Caco-2 (cell line): Measurements from ENCODE around the gene MAPK1IP1L. TPM values are rescaled to one million over a fixed set of nuclear protein-coding genes. Genes with fewer than 3 reads are reported as not detected.

ENCODE experiments used
- BruUV-seq: library from RNA; stranded (reverse); fragments of 400-500 nt; replicated peaks from 2 replicates; lab custom pipeline; 2021; lab: Mats Ljungman, UMichigan
- CTCF ChIA-PET: fragments of 300-600 bp; sonication (Branson Sonifier 250); formaldehyde crosslinking; loops from one replicate; lab custom pipeline; 2022; ENCODE audit warnings: antibody characterized with exemption; lab: Charles Lee
- POLR2A ChIA-PET: fragments of 300-600 bp; sonication (Branson Sonifier 250); formaldehyde crosslinking; loops from one replicate; lab custom pipeline; 2022; ENCODE audit warnings: antibody characterized with exemption; lab: Charles Lee
- DNase-seq, 2 experiments: peaks; one replicate each; pipeline versions ENCODE4 v3.0.0 to v3.0.0-alpha.2; 2020 to 2022
- H3K27me3 ChIP-seq: replicated peaks from 2 replicates; pipeline ENCODE4 v1.6.0; 2011; ENCODE audit warnings: low read length; ENCODE audit not compliant: control insufficient read depth, insufficient read depth
- H3K36me3 ChIP-seq: 2 replicates; pipeline ENCODE4 v1.5.1; 2011; ENCODE audit warnings: low read length; ENCODE audit not compliant: control insufficient read depth, insufficient read depth
- H3K4me1 ChIP-seq: fragments of 250-450 bp; sonication (Bioruptor Pico); 2 replicates; pipeline ENCODE4 v1.5.1; 2020; ENCODE audit warnings: mild to moderate bottlenecking
- H3K4me3 ChIP-seq: 2 replicates; pipeline ENCODE4 v1.5.1; 2011; ENCODE audit warnings: low read depth, mild to moderate bottlenecking, control low read depth, low read length
- H3K9me3 ChIP-seq: fragments of 250-450 bp; sonication (Bioruptor Pico); 2 replicates; pipeline ENCODE4 v1.5.1; 2020; ENCODE audit warnings: mild to moderate bottlenecking, moderate library complexity
- H3K27ac Mint-ChIP-seq: one replicate; pipeline ENCODE4 v1.8.0; 2022; ENCODE audit warnings: mixed read lengths; ENCODE audit not compliant: unreplicated experiment
- H3K27me3 Mint-ChIP-seq: one replicate; pipeline ENCODE4 v1.8.0; 2022; ENCODE audit warnings: mixed read lengths; ENCODE audit not compliant: insufficient read depth, unreplicated experiment
- H3K36me3 Mint-ChIP-seq: one replicate; pipeline ENCODE4 v1.8.0; 2022; ENCODE audit warnings: mild to moderate bottlenecking, mixed read lengths; ENCODE audit not compliant: insufficient read depth, unreplicated experiment
- H3K4me1 Mint-ChIP-seq: one replicate; pipeline ENCODE4 v1.8.0; 2022; ENCODE audit warnings: low read depth, mixed read lengths; ENCODE audit not compliant: unreplicated experiment
- H3K4me3 Mint-ChIP-seq: one replicate; pipeline ENCODE4 v1.8.0; 2022; ENCODE audit warnings: mild to moderate bottlenecking, moderate library complexity, mixed read lengths; ENCODE audit not compliant: unreplicated experiment
- H3K9me3 Mint-ChIP-seq: one replicate; pipeline ENCODE4 v1.8.0; 2022; ENCODE audit warnings: mixed read lengths; ENCODE audit not compliant: unreplicated experiment
- CTCF ChIP-seq, 2 experiments: fragments of 200-600 bp in 1 of 2; IDR thresholded peaks; 1 replicate in 1 of 2; 2 replicates in 1 of 2; pipeline versions ENCODE4 v1.5.1 to v1.8.0; 2011 to 2022; ENCODE audit warnings: antibody characterized with exemption in 1 of 2, control low read depth in 1 of 2, inconsistent platforms in 1 of 2, low read depth in 1 of 2, low read length in 1 of 2, mild to moderate bottlenecking in 1 of 2, moderate library complexity in 1 of 2; ENCODE audit not compliant: insufficient read depth in 1 of 2, severe bottlenecking in 1 of 2, unreplicated experiment in 1 of 2
- intact Hi-C: fragments of 100-400 bp; cut with micrococcal nuclease; formaldehyde crosslinking; loops from one replicate; pipeline ENCODE4 v1.10.0; 2022; ENCODE audit not compliant: unreplicated experiment
- total RNA-seq: library from RNA; stranded (reverse); gene quantifications from 2 replicates; pipeline ENCODE4 v1.2.3, GENCODE V29; 2022

The MAPK1IP1L gene
- total RNA-seq, 1 experiment from 2014 or later, result 90.8 TPM

GRCh38 chr14:55085060-55085660 lies 33.7 kb downstream of the MAPK1IP1L start:
- Histone ChIP-seq H3K4me1 (peaks cover 4% of the 10 kb centered on the region; the same call in 1 of the 2 replicates), H3K36me3 (no peaks in the 10 kb centered on the region; the same call in 1 of the 2 replicates), H3K27me3 (no peaks in the 10 kb centered on the region), H3K9me3 (no peaks in the 10 kb centered on the region), H3K4me3 (no peak overlapping the region)
- no peaks in the 10 kb centered on the region for H3K9me3 Mint-ChIP-seq
- BruUV-seq, result no TSS peak
- no peak for DNase-seq
- H3K4me1 Mint-ChIP-seq, result peaks cover 2% of the 10 kb centered on the region
- no peaks in the 10 kb centered on the region for H3K27me3 Mint-ChIP-seq
- POLR2A ChIA-PET, result no interaction called here
- no peak for TF ChIP-seq CTCF (IDR thresholded peaks at IDR 0.05; ENCODE audit: insufficient read depth in 1 of 2, low read depth in 1 of 2, low read length in 1 of 2, severe bottlenecking in 1 of 2, unreplicated experiment in 1 of 2)
- no peak overlapping the region for H3K4me3 Mint-ChIP-seq
- no peaks in the 10 kb centered on the region for H3K36me3 Mint-ChIP-seq
- intact Hi-C loops, result no loop called here
- CTCF ChIA-PET, result interaction anchor here (0.6 kb wide), 1 partner anchor 75 kb away, joined by 5 read pairs; no protein-coding TSS in a partner anchor
- H3K27ac Mint-ChIP-seq, result no peak overlapping the region

GRCh38 chr14:55086938-55087337 lies 35.5 kb downstream of the MAPK1IP1L start:
- BruUV-seq, result no TSS peak
- no peaks in the 10 kb centered on the region for H3K27me3 Mint-ChIP-seq
- ChIA-PET CTCF (no interaction called here), POLR2A (interaction anchor here (0.7 to 0.9 kb wide), 2 partner anchors 9 to 41 kb away, joined by 3 to 6 read pairs; no protein-coding TSS in a partner anchor)
- no peak overlapping the region for H3K27ac Mint-ChIP-seq
- no peak for TF ChIP-seq CTCF (IDR thresholded peaks at IDR 0.05; ENCODE audit: insufficient read depth in 1 of 2, low read depth in 1 of 2, low read length in 1 of 2, severe bottlenecking in 1 of 2, unreplicated experiment in 1 of 2)
- no peaks in the 10 kb centered on the region for H3K36me3 Mint-ChIP-seq
- intact Hi-C loops, result no loop called here
- Histone ChIP-seq H3K27me3 (no peaks in the 10 kb centered on the region), H3K36me3 (no peaks in the 10 kb centered on the region; the same call in 1 of the 2 replicates), H3K9me3 (no peaks in the 10 kb centered on the region), H3K4me3 (no peak overlapping the region), H3K4me1 (peaks cover 7% of the 10 kb centered on the region)
- DNase-seq, result no peak
- no peaks in the 10 kb centered on the region for H3K9me3 Mint-ChIP-seq
- H3K4me3 Mint-ChIP-seq, result no peak overlapping the region
- H3K4me1 Mint-ChIP-seq, result peaks cover 7% of the 10 kb centered on the region

- TF ChIP-seq CTCF (IDR thresholded peaks at IDR 0.05; ENCODE audit: insufficient read depth in 1 of 2, low read depth in 1 of 2, low read length in 1 of 2, severe bottlenecking in 1 of 2, unreplicated experiment in 1 of 2), result no peak
- Histone ChIP-seq H3K4me1 (peaks cover 7% of the 10 kb centered on the region), H3K9me3 (no peaks in the 10 kb centered on the region), H3K4me3 (no peak overlapping the region), H3K36me3 (no peaks in the 10 kb centered on the region; the same call in 1 of the 2 replicates), H3K27me3 (no peaks in the 10 kb centered on the region)
- no TSS peak for BruUV-seq
- ChIA-PET CTCF (no interaction called here), POLR2A (no interaction called here)
- no peaks in the 10 kb centered on the region for H3K9me3 Mint-ChIP-seq
- no peak for DNase-seq
- no peak overlapping the region for H3K4me3 Mint-ChIP-seq
- intact Hi-C loops, result no loop called here
- H3K36me3 Mint-ChIP-seq, result no peaks in the 10 kb centered on the region
- H3K27ac Mint-ChIP-seq, result no peak overlapping the region
- peaks cover 7% of the 10 kb centered on the region for H3K4me1 Mint-ChIP-seq
- H3K27me3 Mint-ChIP-seq, result no peaks in the 10 kb centered on the region
Measured at GRCh38 chr14:55088356-55088755, 36.9 kb downstream of the MAPK1IP1L start.
